ENCODE measurements around the gene CAMSAP1.
"Not testable (repeated sequence)": the region's sequence is repeated elsewhere in the genome, so short reads cannot be mapped to it uniquely, and the experiment has no call there.

CAMSAP1 gene, protein sequence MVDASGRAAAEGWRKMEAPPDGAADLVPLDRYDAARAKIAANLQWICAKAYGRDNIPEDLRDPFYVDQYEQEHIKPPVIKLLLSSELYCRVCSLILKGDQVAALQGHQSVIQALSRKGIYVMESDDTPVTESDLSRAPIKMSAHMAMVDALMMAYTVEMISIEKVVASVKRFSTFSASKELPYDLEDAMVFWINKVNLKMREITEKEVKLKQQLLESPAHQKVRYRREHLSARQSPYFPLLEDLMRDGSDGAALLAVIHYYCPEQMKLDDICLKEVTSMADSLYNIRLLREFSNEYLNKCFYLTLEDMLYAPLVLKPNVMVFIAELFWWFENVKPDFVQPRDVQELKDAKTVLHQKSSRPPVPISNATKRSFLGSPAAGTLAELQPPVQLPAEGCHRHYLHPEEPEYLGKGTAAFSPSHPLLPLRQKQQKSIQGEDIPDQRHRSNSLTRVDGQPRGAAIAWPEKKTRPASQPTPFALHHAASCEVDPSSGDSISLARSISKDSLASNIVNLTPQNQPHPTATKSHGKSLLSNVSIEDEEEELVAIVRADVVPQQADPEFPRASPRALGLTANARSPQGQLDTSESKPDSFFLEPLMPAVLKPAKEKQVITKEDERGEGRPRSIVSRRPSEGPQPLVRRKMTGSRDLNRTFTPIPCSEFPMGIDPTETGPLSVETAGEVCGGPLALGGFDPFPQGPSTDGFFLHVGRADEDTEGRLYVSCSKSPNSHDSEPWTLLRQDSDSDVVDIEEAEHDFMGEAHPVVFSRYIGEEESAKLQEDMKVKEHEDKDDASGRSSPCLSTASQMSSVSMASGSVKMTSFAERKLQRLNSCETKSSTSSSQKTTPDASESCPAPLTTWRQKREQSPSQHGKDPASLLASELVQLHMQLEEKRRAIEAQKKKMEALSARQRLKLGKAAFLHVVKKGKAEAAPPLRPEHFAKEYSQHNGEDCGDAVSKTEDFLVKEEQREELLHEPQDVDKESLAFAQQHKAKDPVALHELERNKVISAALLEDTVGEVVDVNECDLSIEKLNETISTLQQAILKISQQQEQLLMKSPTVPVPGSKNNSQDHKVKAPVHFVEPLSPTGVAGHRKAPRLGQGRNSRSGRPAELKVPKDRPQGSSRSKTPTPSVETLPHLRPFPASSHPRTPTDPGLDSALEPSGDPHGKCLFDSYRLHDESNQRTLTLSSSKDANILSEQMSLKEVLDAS (N-terminal part only)

DNA sequence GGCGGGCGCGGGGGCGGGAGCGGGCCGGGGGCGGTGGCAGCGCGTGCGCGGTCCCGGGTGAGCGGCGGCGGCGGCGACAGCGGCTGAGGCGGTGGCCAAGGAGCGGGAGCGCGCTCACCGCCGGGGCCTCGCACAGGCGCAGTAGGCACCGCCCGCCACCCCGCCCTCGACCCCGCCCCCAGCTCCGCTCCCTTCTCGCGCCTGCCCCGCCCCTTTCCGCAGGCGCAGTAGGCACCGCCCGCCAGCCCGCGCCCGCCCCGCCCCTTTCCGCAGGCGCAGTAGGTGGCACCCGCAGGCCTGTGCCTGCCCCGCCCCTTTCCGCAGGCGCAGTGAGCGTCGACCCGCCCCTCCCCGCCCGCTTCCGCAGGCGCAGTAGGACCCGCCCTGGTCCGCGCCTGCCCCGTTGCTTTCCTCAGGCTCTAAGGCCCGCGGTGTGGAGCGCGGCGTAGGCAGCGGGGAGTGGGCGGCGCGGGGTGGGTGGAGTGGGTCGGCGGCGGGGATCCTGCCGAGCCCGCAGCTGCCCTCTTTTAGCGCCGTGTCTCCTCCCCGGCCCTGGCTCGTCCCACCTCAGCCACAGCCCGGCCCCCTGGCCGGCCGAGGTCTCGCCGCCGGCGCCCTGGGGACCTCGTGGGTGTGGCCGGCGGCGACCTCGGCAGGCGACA, at the start of gene CAMSAP1:
Gene CAMSAP1, minus strand, starts transcription at position 116 of the 662 bp plus-strand sequence. CDS start 387 bp downstream, outside the sequence.
- DNase-seq: peak; percentile 85 to 96 (median 94)

DNA sequence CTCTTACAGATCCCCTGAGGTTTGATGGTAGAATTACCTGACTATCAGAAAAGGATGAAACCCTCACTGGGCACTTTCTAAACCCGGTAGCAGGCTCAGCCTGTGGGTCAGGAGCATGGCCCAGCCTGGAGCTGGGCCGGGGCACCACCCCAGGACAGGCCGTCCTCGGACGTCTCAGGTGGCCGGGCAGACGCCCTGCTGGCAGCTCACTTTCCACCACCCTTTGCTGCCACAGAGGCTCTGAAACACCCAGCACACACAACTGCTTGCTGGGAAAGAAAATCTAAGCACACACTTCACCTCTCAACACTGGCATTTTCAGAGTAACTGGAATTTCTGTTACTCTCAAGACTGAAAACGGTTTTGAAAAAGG, 49.4 kb upstream of the CAMSAP1 start:
- DNase-seq: no peak

DNA sequence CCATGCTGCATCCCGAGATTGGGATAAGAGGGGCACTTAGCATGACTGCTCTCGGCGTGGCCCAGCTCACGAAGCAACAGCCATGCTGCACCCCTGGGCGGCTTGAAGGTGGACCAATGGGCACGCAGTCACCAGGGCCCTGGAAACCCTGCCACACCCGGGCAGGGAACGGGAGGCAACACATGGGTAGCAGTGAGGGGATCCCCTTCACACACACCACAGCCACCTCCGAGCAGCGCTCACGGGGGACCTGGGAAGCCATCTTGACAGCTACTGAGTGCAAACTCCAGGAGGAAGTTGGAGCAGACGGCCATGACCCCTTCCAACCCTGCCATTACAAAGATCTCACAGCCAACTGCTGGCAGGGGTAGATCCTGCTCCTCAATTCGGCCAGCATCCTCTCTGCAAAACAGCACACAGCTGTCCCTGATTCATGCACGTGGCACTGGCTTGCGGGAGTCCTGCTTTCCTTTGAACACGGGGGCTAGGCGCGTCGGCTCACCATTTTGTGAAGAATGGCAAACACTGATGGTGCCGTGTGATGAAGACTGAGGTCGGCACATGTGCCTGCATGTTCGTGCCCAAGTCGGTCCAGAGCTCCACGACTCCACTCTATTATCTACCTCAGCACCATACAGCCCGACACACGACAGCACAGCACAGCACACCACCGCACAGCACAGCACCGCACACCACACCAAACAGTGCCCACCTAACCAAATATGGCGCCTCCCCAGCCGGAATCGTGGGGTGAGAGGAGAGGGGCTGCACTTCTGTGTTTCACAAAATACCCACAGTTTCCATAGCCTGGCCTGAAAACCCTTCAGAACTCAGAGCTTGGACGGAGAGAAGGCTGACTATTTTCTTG, 48.8 kb upstream of the CAMSAP1 start:
- DNase-seq: no peak

DNA sequence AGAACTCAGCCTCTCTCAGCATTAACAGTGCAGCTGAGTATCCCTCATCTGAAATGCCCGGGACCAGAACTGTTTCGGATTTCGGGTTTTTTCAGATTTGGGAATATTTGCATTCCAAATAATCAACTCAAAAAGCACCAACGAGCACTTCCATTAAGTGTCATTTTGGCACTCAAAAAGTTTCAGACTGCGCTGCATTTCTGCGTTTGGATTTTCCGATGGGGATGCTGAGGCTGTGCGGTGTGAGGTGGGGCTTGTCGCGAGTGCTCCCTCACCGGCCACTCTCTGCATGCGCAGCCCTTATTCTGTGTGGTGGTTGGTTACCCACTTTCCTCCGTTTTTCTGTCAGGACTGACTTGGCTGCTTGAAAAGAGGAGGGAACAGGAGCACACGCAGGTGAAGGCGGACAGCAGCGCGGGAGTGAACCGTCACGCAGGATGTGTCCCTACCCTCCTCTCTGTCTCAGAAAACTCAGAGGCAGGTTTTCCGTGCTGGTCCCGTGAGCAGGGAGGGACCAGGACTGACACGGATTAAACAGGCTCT, 45.4 kb upstream of the CAMSAP1 start:
- no peak for DNase-seq

DNA sequence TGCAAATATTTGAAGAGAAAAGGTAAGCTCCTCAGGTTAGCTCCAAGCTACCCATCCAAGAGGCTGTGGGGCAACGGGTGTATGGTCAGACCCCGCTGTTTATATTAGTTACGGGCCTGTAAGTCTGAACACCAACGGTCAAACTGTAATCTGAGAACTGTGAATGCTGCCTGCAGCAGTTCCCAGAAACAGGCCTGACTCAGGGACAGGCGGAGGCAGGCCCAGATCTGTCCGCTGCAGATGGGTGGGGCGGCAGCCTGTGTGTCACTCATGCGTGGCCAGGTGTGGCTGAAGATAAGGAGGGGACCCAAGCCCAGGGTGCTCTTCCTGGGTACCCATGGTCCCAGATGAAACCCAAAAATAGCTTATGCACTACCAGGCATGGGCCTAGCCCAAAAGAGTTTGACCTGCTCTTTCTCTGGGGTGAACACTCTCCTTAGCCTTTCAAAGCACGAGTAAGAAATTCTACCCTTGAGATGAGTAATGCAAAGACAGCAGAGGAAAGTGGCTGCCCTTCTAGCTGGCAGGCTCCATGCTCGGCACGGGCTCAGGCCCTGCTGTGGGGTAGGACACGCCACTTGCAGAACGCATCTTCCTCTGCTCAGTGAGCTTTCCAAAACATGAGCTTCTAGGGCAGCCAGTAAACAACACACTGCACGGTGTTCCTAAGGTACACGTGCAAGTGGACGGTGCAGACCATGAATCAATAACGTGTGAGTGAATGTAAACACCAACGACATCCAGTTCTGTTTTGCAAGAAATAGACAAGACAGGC, 44.7 kb upstream of the CAMSAP1 start:
- peak; percentile 33 to 82 (median 54) for DNase-seq

DNA sequence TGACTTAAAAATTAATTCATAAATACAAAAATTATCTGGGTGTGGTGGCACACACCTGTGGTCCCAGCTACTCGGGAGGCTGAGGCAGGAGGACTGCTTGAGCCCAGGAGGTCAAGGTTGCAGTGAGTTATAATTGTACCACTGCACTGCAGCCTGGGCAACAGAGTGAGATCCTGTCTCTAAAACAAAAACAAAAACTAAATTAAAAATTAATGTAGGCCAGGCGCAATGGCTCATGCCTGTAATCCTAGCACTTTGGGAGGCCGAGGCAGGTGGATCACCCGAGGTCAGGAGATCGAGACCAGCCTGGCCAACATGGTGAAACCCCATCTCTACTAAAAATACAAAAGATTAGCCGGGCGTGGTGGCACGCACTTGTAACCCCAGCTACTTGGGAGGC, 44.0 kb upstream of the CAMSAP1 start:
- not testable (repeated sequence) for DNase-seq

DNA sequence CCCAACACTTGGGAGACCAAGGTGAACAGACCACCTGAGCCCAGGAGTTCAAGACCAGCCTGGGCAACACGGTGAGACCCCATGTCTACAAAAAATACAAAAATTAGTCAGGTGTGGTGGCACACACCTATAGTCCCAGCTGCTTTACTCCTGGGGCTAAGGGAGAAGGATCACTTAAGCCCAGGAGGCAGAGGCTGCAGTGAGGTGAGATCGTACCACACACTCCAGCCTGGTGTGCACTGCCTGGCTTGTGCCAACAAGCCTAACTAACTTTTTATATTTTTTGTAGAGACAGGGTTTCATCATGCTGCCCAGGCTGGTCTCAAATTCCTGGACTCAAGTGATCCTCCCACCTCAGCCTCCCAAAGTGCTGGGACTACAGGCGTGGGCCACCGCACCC, 43.5 kb upstream of the CAMSAP1 start:
- not testable (repeated sequence) for DNase-seq

DNA sequence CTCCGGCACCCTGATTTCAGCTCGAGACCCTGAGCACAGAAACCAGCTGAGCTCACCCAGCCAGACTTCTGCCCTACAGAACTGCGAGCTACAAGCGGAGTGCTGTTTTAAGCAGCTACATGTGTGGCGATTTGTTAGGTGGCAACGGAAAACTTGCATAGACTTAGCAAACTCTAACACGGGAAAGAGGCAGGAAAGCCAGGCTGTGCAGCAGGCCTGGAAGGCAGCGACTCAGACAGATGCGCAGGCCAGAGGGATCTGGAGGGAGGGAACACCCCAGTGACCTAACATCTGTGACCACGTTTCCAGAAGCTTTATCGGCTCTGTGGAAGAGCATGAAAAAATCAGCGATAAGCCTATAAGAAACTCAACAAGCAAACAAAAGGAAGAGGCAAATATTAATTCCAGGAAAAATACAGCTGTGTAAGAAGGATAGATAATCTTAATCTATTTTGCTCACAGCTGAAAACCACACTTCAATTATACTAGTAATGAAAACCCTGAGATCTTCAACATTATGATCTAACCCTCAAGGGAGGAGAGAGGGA, 42.9 kb upstream of the CAMSAP1 start:
- DNase-seq: no peak

DNA sequence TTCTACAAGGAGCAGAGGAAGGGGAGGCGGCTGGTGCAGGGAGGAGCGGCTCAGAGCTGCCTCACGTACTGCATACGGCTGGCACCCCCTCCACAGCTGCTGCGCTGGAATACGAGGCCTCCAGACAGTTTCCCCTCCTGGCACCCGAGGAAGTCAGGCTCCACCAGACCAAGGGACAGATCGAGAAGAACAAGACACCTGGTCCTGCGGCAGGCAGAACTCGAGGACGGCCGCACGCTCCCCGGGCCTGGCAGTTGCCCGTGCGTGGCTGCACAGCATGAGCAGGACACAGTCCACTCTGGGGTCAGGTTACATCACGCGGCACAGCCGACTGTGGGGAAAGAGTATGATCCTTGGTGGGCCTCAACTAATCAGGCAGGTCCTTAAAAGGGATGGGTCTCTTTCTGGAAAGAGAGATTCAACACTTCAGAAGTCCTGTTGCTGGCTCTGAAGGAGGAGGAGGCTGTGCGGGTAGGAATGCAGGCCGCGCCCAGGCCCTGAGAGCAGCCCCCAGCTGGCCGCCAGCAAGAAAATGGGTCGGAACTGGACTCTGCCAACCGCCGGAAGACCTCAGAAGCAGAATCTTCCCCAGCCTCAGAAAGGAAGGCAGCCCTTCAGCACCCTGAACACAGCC, 42.3 kb upstream of the CAMSAP1 start:
- DNase-seq: no peak

DNA sequence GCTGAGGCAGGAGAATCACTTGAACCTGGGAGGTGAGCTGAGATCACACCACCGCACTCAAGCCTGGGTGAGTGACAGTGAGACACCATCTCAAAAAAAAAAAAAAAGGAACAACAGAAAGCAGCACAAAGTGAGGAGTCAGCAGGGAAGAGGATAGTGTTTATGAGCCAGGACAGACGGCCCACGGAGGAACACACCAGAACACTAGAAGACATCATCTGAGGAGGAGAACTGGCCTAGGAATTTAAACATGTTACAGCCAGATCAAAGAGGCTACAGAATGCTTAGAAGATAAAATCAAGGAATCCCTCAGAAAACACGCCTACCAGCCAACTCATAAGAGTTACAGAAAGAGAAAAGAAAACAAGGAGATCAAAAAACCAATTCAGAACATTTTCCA, 41.6 kb upstream of the CAMSAP1 start:
- no peak for DNase-seq

DNA sequence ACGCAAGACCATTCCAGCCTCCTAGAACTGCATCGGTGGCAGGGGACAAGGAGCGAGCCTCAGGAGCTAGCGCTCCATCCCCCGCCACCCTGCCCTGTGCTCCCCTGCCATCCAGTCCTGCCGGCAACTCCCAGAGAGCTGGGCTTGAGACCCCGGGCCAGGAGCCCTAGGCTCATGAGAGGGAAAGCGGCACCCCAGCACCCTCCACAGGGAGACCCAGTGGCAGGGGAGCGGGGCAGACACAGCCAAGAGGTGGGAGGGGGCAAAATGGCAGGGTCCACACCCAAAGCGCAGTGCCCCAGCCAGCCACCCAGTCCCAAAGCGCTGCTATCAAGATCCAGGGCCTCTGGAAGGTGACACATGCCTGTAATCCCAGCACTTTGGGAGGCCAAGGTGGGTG, 41.1 kb upstream of the CAMSAP1 start:
- no peak for DNase-seq

DNA sequence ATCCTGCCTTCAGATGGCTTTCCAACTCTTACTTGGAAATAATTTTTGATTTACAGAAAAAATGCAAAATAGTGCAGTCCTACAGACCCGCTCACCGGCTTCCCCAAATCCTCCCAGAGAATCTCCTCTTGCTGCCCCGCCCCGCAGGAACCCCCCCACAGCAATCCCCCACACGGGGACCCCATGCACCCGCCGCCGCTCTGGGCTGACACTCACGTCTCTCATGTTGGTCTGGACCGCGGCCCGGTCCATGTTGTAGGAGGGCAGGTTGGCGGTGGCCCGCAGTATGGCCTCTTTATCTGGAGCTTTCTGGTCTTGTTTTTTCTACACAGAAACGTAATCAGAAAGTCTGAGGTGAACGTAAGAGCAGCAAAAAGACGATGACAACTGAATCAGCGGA, 40.2 kb upstream of the CAMSAP1 start:
- no peak for DNase-seq

DNA sequence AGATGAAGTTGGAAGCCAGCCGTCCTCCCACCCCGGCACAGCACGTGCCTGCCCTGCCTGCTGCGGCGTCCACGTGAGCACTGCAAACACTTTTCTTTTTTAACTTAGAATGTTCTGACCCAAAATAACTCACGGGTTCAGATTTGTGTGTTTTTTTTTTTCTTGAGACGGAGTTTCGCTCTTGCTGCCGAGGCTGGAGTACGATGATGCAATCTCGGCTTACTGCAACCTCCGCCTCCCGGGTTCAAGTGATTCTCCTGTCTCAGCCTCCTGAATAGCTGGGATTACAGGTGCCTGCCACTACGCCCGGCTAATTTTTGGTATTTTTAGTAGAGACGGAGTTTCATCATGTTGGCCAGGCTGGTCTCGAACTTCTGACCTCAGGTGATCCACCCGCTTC, 39.8 kb upstream of the CAMSAP1 start:
- DNase-seq: not testable (repeated sequence)

DNA sequence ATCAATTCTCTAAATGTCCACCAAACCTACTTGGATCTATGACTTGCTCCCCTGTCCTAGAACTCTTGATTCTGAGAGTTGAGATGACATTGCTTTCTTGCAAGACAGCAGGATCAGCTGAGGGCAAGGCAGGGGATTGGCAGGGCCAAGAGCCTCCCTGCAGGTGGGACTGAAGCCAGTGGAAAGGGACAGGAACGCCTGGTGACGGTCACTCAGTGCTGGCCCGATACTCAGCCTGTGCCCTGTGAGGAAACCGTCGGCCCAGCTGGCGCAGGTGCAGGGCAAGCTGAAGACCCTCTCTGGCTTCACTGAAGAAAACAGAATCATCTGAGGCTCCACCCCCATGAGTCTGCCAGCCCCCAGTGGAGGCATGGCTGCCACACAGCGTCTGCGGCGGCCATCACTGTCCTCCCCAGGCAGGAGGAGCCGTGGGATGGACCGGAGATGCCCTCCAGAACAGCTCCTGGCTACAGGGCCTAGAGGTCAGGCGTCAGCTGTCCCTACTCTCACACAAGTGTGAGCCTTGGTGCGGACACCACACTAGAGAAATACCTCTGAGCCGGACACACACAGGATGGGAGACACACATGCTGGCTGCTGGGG, 39.1 kb upstream of the CAMSAP1 start:
- no peak for DNase-seq

DNA sequence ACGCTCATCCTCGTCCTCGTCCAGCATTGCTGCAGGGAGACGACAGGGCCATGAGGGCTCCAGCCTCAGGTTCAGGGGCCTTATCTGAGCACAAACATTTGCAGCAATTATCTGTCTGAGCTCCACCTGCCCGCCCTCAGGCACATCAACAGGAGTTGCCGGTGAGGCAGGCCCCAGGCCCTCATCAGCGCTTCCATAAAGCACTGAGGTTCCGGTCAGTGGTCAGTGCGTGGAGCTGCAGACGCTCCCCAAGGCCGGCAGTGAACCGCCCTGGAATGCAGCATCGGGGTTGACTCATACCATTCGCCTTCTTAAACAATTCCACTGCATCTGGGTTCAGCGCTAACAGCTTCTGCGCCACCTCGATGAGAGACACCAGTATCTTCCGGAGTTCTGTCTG, 38.6 kb upstream of the CAMSAP1 start:
- peak in 1 of 3 experiments; percentile 18 for DNase-seq

DNA sequence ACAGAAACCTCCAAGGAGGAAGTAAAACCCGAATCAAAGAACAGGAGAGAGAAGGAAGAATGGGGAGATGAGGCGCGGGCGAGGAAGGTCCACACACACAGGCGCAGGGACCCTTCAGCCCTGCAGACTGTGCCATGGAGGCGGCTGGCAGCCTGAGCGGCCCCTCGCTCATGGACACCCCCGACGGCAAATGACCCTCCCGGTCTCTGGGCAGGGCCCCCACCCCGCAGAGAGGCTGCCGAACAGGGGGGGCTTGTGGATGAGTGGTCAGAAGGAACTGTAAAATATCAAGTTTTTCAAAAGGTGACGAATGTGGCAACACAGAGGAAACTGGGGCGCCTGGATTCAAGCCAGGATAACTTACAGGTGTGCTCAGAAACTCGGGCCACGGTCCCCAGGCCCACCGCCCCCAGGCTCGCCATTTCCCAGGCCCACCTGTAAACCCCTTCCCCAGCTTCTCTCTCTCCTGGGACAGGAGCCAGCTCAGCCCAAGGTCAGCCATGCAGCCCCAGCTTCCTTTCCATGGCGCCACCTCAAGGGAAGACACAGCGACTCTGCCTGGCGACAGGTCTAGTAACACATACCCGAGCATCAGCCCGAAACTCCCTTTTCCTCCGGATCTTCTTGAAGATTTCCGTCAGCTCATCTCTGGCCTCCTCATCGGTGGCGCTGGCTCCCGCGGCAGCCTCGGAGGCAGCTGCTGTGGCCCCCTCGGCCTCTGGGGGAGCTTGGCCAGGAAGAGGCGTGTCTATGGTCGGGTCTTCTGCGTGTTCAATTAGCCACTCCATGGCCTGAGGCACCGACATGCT, 37.3 kb upstream of the CAMSAP1 start:
- no peak for DNase-seq

DNA sequence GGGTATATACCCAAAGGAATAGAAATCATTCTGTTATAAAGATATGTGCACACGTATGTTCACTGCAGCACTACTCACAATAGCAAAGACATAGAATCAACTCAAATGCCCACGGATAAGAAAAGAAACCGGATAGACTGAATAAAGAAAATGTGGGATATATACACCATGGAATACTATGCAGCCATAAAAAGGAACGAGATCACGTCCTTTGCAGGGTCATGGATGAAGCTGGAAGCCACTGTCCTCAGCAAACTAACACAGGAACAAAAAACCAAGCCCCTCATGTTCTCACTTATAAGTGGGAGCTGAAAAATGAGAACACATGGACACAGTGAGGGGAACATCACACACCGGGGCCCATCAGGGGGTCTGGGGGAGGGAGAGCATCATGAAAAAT, 36.3 kb upstream of the CAMSAP1 start:
- DNase-seq: not testable (repeated sequence)

DNA sequence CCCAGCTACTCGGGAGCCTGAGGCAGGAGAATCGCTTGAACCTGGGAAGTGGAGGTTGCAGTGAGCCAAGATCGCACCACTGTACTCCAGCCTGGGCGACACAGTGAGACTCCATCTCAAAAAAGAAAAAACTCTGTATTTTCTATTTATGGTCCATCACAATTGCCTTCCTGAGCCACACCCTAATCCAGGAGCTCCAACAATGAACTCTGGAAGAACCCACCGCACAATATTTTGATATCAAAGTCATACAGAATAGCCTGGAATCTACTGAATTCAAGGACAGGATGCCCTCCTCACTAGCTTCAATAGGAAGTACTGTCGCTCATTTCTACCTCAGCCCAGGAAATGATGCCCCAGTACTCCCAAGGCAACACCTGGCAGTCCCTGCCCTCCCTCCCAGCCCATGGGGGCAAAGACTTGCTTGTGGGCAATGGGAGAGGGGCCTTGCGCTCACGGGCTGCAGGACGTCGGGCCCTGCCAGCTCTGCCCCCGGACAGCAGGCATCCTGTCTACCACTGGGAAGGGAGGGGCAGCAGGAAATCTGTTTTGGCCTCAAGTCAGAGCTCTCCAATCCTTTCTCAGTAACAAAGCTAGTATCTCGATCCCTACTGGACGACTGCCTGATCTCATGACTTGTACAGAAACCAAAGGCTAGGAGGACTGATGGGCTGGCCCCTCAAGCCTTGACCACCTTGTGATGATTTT, 34.1 kb upstream of the CAMSAP1 start:
- DNase-seq: no peak
